Measurements from ENCODE around the gene KRTAP10-2.
A peak's percentile ranks its signal among the peaks of the same experiment; 100 is the strongest.
"Not testable (repeated sequence)": the region's sequence is repeated elsewhere in the genome, so short reads cannot be mapped to it uniquely, and the experiment has no call there.

KRTAP10-2 gene

DNA sequence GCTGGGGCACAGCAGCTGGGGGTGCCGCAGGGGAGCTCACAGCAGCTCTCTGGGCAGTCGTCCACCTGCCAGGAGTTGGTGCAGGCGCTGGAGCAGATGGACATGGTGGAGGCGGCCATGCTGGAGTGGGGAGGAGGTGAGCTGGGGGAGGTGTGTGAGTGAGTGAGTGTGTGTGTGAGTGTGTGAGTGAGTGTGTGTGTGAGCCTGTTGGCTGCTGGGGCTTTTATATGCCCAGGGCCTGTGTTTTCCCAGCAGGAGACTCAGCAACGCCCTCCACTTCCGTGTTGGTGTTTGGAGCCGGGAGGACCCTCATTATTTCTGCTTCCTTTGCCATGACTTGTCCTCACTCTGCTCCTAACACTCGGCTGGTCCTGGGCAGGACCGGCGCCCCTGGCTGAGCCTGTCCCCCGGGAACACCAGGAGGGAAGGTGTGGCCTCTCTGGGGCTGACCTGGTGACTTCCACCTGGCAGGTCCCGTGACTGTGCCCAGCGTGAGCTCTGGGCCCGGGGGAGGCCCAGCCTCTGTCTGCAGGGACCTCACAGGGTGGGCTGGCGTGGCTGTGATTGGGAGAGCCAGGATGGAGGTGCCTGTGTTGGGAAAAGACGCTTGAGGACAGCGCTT lies at the start of gene KRTAP10-2:
TSS of gene KRTAP10-2 (minus strand) at position 166 of the 622 bp plus-strand sequence. CDS start at position 119, 47 bp downstream.
- peak; percentile 60 for DNase-seq

DNA sequence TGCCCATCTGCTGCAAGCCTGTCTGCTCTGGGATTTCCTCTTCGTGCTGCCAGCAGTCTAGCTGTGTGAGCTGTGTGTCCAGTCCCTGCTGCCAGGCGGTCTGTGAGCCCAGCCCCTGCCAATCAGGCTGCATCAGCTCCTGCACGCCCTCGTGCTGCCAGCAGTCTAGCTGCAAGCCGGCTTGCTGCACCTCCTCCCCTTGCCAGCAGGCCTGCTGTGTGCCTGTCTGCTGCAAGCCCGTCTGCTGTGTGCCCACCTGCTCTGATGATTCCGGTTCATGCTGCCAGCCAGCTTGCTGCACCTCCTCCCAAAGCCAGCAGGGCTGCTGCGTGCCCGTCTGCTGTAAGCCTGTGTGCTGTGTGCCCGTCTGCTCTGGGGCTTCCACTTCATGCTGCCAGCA lies 49.8 kb upstream of the KRTAP10-2 start:
- not testable (repeated sequence) for DNase-seq

DNA sequence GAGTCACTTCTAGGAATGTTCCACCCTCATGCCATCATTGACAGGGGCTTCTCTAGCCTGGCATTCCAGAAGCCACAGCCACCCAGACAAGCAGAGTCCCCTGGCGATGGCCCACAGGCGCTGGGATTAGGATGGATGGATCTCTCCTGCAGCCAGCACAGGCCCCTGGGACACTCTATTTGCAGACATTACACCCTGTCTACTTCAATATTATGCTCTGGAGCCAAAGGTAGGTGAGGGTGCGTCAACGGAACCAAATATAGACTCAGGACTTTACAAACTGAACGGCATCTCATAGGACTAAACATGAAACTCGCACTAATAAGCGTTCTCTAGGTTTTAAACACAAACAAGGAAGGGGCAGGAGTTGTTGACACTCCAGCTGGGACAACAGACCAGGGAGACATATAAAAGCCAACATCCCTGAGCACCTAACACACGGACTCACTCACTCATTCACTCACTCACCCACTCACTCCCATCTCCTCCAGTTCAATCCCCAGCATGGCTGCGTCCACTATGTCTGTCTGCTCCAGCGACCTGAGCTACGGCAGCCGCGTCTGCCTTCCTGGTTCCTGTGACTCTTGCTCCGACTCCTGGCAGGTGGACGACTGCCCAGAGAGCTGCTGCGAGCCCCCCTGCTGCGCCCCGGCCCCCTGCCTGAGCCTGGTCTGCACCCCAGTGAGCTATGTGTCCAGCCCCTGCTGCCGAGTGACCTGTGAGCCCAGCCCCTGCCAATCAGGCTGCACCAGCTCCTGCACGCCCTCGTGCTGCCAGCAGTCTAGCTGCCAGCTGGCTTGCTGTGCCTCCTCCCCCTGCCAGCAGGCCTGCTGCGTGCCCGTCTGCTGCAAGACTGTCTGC lies 49.0 kb upstream of the KRTAP10-2 start, which contains the start of gene KRTAP10-7:
TSS of gene KRTAP10-7 (plus strand) at position 480 of the 861 bp plus-strand sequence. CDS start at position 505, 25 bp downstream.
- DNase-seq, result not testable (repeated sequence)

GRCh38 chr21:44599264-44600029 lies 48.1 kb upstream of the KRTAP10-2 start:
- no peak for DNase-seq

DNA sequence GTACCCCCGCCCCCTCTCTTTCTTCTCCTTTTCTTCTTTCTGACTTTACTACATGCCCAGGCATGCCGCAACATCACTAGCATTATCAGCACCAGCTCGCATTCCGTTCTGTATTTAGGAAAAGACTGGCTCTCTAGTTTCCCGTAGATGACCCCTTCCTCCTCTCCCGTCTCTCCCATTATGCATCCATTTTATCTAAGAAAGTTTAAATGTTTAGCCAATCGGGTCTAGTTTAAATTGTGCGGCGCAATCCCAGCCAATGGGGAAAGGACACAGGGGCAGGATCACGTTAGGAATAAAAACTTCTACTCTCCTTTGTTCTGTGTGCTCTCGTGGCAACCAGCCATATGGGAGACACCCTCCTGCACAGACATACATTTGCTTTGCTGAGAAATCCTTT lies 46.8 kb upstream of the KRTAP10-2 start:
- no peak for DNase-seq

GRCh38 chr21:44596068-44596725 lies 44.9 kb upstream of the KRTAP10-2 start:
- DNase-seq, result no peak

DNA sequence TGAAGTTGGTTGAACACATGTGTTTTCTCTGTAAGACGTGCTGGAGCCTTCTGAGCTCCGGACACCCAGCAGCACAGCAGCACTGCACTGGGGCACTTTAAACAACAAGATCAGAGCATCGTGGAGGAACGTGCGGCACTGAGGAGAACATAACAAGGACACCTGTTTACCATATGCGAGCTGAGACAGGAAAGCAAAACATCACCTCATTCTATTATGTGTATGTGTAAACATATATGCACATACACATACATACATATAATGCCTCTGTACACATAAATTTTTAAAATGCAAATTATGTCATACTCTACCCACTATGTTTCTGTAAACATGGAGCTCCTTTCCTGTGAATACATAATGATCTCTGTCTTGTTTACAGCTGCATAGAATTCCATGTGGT lies 44.2 kb upstream of the KRTAP10-2 start:
- DNase-seq, result no peak

- no peak for DNase-seq
Measured at GRCh38 chr21:44594406-44594916, 43.2 kb upstream of the KRTAP10-2 start.

GRCh38 chr21:44593598-44594405 lies 42.5 kb upstream of the KRTAP10-2 start:
- peak; percentile 56 for DNase-seq

GRCh38 chr21:44592446-44593311 lies 41.4 kb upstream of the KRTAP10-2 start, which contains the start of gene KRTAP10-6:
TSS of gene KRTAP10-6 (minus strand) at chr21:44592505. CDS start at chr21:44592484, 21 bp downstream.
- no peak for DNase-seq

- not testable (repeated sequence) for DNase-seq
Measured at GRCh38 chr21:44591801-44592130, 40.5 kb upstream of the KRTAP10-2 start.

GRCh38 chr21:44590897-44591800 lies 39.8 kb upstream of the KRTAP10-2 start:
- not testable (repeated sequence) for DNase-seq

GRCh38 chr21:44590311-44590721 lies 39.0 kb upstream of the KRTAP10-2 start:
- peak; percentile 55 for DNase-seq

DNA sequence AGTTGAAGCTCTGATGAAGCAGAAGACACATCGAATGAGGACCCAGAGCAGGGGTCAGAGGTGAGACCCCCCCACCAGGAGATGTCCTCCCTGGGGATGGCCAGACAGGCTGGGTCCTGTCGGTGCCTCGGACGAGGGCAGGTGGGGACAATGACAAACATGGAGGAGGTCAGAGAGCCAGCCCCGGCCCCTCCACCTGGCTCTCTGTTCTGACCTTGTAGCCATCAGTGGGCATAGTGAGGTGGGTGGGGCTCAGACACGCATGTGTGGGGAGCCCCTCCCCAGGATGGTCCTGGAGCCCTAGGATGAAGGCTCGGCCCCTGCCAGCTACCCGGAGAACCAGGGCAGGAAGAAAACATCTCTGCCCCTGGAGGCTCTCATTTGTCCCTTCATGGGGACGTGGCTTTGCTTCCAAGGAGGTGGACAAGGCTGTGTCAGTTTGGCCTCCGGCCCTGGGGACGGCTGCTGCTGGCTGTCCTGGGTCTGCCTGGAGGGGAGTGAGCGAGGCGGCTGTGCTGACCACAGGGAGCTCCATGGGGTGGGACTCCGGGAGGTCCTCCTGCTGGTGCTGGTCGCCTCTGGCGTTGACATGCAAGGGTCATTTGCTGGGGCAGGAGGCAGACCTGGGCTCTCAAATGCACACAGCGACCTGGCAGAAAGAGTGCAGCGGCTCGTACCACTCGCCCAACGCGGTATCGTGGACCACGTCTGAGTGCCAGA lies 38.4 kb upstream of the KRTAP10-2 start:
- DNase-seq, result peak; percentile 58

DNA sequence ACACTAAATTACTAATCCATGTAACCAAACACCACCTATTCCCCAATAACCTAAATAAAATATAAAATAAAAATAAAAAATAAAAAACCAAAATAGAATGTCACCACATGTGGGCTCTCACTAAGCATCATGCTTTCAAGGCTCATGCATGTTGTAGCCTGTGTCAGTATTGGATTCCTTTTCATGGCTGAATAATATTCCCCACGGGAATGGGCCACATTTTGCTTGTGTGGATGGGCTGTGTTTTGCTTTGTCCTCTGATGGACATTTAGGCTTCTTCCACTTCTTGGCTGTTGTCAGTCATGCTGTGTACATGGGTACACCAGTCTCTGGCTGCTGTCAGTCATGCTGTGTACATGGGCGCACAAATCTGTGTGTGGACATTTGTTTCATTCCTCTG lies 37.8 kb upstream of the KRTAP10-2 start:
- DNase-seq, result no peak

DNA sequence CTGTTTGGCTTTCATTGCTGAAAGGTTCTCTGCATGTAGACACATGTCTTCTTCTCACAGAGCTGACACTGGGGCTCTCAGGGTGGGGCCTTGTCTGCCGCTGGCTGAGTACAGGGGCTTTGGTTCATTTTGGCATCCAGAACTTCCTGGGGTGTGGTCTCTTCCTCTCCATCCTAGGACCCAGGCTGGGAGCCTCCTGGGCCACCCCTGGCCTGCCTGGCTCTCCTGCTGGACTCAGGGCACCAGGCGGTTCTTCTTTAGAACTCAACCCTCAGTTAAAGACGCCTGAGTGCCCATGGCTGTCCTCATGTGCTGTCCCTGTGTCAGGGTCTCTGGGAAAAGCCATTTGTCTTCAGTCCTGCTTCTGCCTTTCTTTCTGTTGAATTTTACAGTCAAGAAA lies 34.6 kb upstream of the KRTAP10-2 start:
- DNase-seq, result no peak

GRCh38 chr21:44583800-44584147 lies 32.5 kb upstream of the KRTAP10-2 start:
- DNase-seq, result no peak

DNA sequence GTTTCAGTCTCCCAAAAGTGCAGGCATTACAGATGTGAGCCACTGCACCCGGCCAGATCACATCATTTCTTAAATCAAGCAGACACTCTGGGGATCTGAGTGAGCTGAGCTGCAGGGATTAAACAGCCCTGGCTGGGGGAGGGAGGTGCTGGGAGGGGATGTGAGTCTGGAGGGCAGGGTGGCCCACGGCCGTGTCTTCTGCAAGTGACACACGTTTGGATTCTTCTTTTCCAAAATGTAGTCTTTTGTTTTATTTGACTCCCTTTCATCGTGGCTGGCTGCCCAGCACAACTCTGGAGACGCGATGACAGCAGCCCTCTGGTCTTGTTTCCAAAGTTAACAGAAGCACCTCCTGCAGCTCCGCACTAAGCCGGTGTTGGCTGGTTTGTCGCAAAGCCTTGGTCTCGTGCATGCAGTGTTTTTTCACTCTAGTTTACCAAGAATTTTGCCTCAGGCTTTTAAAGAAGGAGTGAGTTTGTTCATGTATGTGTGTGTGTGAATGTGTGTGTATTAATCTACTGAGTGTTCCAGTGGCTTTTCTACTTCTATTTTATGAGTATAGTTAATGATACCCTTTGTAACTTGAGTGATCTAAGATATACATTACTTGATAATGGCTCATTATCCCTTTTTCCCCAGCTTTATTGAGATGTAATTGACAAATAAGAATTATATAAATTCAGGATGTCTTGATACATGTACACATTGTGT lies 31.9 kb upstream of the KRTAP10-2 start:
- DNase-seq, result no peak

Measured in activated effector memory CD4-positive, alpha-beta T cell treated with anti-CD3 and anti-CD28 coated beads, Interleukin-2, amount 50 U/mL, for 16 hours (primary cell).